IPS-20b (cell line): ENCODE measurements around the gene P2RX2.

Source experiments
- H3K27ac ChIP-seq: one replicate; pipeline ENCODE4 v1.5.1; 2013; ENCODE audit warnings: low read length
- H3K27me3 ChIP-seq: 2 replicates; pipeline ENCODE4 v1.6.1; 2013; ENCODE audit warnings: mild to moderate bottlenecking, low read length, inconsistent platforms; ENCODE audit not compliant: insufficient read depth
- H3K36me3 ChIP-seq: 2 replicates; pipeline ENCODE4 v1.6.1; 2013; ENCODE audit warnings: low read depth, mild to moderate bottlenecking, inconsistent platforms, low read length, moderate library complexity; ENCODE audit not compliant: insufficient read depth
- H3K4me1 ChIP-seq: 2 replicates; pipeline ENCODE4 v1.6.1; 2013; ENCODE audit warnings: mild to moderate bottlenecking, control low read depth, inconsistent platforms, low read length, moderate library complexity; ENCODE audit not compliant: insufficient read depth
- H3K4me3 ChIP-seq: 2 replicates; pipeline ENCODE4 v1.5.1; 2013; ENCODE audit warnings: mild to moderate bottlenecking, low read length, inconsistent platforms
- H3K9ac ChIP-seq: 2 replicates; pipeline ENCODE4 v1.6.1; 2013; ENCODE audit warnings: low read depth, mild to moderate bottlenecking, inconsistent platforms, low read length, moderate library complexity
- H3K9me3 ChIP-seq: 2 replicates; pipeline ENCODE4 v1.6.1; 2013; ENCODE audit warnings: mild to moderate bottlenecking, low read depth, low read length, inconsistent platforms; ENCODE audit not compliant: insufficient read depth

The P2RX2 gene

DNA sequence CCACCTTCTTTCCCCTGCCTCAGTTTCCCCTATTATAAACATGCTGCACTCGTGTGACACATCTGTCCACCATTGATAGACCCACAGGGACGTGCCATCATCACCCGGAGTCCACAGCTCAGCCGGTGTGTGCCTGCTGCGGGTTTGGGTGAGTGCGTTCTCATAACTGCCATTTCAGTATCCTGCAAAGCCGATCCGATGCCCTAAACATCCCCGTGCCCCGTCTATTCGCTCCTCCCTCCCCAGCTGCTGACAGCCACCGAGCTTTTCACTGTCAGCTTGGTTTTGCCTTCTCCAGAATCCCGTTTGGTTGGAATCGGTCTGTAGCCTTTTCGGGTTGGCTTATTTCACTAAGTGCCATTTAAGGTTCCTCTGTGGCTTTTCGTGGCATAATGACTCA lies 12.1 kb upstream of the P2RX2 start:
- H3K9ac ChIP-seq: no peak overlapping the region
- H3K4me3 ChIP-seq: no peak overlapping the region
- peaks cover 99% of the 10 kb centered on the region for H3K27me3 ChIP-seq
- H3K27ac ChIP-seq: no peak overlapping the region
- H3K36me3 ChIP-seq: no peaks in the 10 kb centered on the region
- H3K9me3 ChIP-seq: peaks cover 3% of the 10 kb centered on the region; the same call in 1 of the 2 replicates
- H3K4me1 ChIP-seq: no peaks in the 10 kb centered on the region

DNA sequence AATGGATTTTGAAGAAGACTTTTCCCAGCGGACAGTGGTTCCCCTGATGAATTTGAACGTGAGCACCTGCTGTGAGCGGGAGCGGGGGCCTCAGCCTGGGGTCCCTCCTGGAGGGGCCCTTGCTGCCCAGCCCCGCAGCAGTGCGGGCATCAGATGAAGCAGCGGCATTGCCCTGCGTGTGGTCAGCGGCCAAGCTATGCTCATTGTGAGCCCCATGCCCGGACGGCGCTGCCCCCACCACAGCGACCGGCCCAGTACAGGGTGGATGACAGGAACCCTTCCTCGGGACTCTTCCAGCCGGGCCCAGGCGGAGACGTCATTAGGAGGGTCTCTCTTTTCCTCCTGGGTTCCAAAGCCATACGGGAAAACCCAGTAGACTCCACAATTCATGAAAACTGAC lies 11.6 kb upstream of the P2RX2 start:
- Histone ChIP-seq H3K9ac (no peak overlapping the region), H3K36me3 (no peaks in the 10 kb centered on the region), H3K9me3 (peaks cover 7% of the 10 kb centered on the region; the same call in 1 of the 2 replicates), H3K4me3 (no peak overlapping the region), H3K27me3 (peaks cover 99% of the 10 kb centered on the region), H3K27ac (no peak overlapping the region), H3K4me1 (no peaks in the 10 kb centered on the region)

DNA sequence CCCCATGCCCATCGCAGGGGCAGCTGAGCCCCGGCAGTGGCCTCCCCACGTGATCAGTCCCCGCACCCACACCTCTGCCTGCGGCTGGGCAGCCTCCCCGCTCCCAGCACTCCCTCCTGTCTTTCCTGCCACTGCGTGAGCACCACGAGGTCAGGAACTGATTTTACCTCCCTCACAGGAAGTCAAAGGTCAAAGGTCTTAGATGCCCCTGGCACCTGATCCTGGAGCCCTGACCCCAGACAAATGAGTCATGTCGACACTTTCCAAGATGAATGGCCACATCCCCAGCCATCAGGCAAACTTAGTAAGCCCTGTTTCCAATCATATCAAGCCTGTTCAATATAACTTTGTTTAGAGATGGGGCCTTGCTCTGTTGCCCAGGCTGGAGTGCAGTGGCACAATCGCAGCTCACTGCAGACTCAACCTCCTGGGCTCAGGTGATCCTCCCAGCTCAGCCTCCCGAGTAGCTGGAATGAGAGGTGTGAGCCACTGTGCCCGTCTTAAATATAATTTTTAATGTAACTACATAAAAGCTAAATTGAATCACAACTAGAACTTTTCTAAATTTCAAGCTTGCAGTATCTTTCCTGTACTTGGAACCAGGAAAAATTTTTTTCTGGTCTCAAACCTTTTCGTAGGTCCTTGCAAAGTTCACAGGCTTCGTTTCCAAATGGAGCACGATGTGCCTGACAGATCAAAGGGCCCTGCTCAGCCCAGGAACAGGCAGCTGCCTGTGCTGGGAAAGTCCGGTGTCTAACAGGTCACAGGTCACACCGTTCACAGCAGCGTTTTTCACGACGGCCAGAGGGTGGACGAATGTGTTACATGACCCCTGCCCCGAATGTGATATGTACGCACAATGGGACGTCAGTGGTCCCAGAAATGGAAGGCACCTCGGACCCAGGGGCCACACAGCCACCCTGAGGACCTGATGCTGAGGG lies 10.1 kb upstream of the P2RX2 start:
- Histone ChIP-seq H3K27me3 (peaks cover 99% of the 10 kb centered on the region), H3K27ac (no peak overlapping the region)

DNA sequence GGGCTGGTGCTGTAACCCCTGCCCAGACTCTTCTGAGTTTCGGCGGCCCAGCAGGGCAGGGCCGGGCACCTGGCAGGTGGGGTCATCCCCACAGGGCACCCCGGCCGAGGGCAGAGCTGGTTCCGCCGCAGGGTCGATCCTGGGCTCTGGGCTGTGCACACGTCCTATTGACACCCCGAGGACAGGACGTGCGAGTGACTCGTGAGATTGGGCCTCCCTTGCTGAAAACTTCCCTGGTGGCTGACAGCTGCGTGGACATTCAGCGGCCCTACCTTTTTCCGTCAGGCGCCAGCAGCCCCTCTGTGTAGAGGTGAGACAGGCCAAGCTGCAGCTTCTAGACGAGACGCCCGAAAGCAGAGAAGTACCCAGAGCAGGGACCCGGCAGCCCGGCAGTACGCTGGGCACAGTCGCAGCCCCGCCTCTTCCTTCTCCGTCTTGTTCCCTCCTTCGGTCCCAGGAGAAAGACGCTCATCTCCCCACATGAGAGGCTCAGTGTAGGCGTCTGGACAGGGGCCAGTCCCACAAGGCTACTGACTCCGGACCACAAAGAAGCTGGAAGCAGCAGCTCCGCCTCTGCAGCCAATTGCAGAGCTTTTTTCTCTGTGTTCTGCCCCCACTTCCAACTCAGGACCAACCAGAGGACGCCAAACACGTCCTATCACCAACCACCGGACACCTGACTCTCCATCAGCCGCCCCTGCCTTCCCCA lies 8.4 kb upstream of the P2RX2 start, which contains the start of gene LRCOL1:
Gene LRCOL1, minus strand, starts transcription at position 532 of the 709 bp plus-strand sequence. CDS start 4,331 bp downstream, outside the sequence.
- H3K36me3 ChIP-seq: no peaks in the 10 kb centered on the region
- no peak within 1 kb of the TSS for H3K27ac ChIP-seq
- H3K4me3 ChIP-seq: no peak within 1 kb of the TSS
- no peak within 1 kb of the TSS for H3K9ac ChIP-seq
- no peaks in the 10 kb centered on the region for H3K4me1 ChIP-seq
- H3K27me3 ChIP-seq: peaks cover 99% of the 10 kb centered on the region
- peaks cover 10% of the 10 kb centered on the region; the same call in 1 of the 2 replicates for H3K9me3 ChIP-seq

More for the DNA sequence above, 10.1 kb upstream of the P2RX2 start:
- no peak overlapping the region for H3K4me3 ChIP-seq
- peaks cover 8% of the 10 kb centered on the region; the same call in 1 of the 2 replicates for H3K9me3 ChIP-seq
- no peaks in the 10 kb centered on the region for H3K4me1 ChIP-seq
- H3K9ac ChIP-seq: no peak overlapping the region
- no peaks in the 10 kb centered on the region for H3K36me3 ChIP-seq

DNA sequence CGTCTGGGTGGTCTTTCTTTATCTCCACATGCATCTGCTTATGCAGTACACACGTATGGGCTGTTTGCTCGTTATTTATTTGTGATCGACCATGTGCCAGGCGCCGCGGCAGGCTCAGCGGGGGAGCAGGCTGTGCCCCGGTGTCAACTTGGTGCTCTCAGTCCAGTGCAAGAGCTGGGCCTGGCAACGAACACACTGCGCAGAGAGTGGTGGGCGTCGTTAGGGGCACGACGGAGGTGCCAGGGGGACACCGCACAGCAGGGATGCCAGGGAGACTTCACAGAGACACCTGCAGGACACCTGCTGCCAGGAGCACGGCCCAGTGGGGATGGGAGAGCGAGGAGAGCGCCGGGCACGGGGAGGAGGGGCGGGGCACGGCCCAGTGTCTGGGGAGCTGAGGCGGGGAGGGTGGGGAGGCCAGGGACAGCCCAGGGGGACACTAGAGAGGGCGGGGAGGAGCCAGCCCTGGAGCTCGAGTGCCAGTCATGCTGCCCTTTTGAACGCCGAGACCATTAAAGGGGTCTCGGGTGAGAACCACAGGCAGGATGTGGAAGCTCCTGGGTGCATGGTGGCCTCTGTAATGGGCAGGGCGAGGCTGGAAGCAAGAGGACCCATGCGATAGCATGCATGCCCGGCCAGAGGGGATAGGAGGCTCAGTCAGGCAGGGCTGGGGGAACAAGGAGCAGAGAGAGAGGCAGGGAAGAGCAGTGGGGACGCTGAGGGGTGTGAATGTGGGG lies 7.5 kb upstream of the P2RX2 start:
- Histone ChIP-seq H3K4me1 (no peaks in the 10 kb centered on the region), H3K9ac (no peak overlapping the region), H3K36me3 (no peaks in the 10 kb centered on the region), H3K9me3 (peaks cover 16% of the 10 kb centered on the region), H3K27me3 (peaks cover 99% of the 10 kb centered on the region), H3K4me3 (no peak overlapping the region), H3K27ac (no peak overlapping the region)

- Histone ChIP-seq H3K9ac (no peak overlapping the region), H3K27me3 (peaks cover 99% of the 10 kb centered on the region), H3K36me3 (no peaks in the 10 kb centered on the region), H3K27ac (no peak overlapping the region), H3K9me3 (peaks cover 20% of the 10 kb centered on the region), H3K4me1 (no peaks in the 10 kb centered on the region), H3K4me3 (no peak overlapping the region)
Measured at GRCh38 chr12:132611620-132612019, 7.0 kb upstream of the P2RX2 start.

DNA sequence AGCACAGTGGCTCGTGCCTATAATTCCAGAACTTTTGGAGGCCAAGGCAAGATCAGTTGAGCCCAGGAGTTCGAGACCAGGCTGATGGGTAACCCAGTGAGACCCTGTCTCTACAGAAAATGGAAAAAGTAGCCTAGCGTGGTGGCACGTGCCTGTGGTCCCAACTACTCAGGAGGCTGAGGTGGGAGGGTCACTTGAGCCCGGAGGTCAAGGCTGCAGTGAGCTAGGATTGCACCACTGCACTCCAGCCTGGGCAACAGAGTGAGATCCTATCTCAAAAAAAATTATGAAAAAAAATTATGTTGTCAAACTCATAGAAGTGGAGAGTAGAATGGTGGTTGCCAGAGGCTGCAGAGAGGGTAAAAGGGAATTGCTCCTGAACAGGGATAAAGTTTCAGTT lies 4.5 kb upstream of the P2RX2 start:
- no peaks in the 10 kb centered on the region for H3K4me1 ChIP-seq
- no peak overlapping the region for H3K9ac ChIP-seq
- H3K4me3 ChIP-seq: no peak overlapping the region
- H3K27ac ChIP-seq: no peak overlapping the region
- H3K36me3 ChIP-seq: no peaks in the 10 kb centered on the region
- H3K9me3 ChIP-seq: peaks cover 28% of the 10 kb centered on the region
- peaks cover 93% of the 10 kb centered on the region for H3K27me3 ChIP-seq

- peaks cover 28% of the 10 kb centered on the region for H3K9me3 ChIP-seq
- H3K36me3 ChIP-seq: no peaks in the 10 kb centered on the region
- no peaks in the 10 kb centered on the region for H3K4me1 ChIP-seq
- no peak overlapping the region for H3K27ac ChIP-seq
- H3K27me3 ChIP-seq: peaks cover 92% of the 10 kb centered on the region
- no peak overlapping the region for H3K4me3 ChIP-seq
- no peak overlapping the region for H3K9ac ChIP-seq
Measured at GRCh38 chr12:132614861-132615578, 3.6 kb upstream of the P2RX2 start.

GRCh38 chr12:132615579-132616038 lies 3.0 kb upstream of the P2RX2 start:
- Histone ChIP-seq H3K4me1 (no peaks in the 10 kb centered on the region), H3K27ac (no peak overlapping the region), H3K36me3 (no peaks in the 10 kb centered on the region), H3K9ac (no peak overlapping the region), H3K9me3 (peaks cover 28% of the 10 kb centered on the region), H3K27me3 (peaks cover 92% of the 10 kb centered on the region), H3K4me3 (no peak overlapping the region)

- peaks cover 19% of the 10 kb centered on the region for H3K9me3 ChIP-seq
- H3K9ac ChIP-seq: no peak overlapping the region
- H3K36me3 ChIP-seq: no peaks in the 10 kb centered on the region
- H3K27me3 ChIP-seq: peaks cover 85% of the 10 kb centered on the region
- H3K27ac ChIP-seq: no peak overlapping the region
- H3K4me1 ChIP-seq: no peaks in the 10 kb centered on the region
- no peak overlapping the region for H3K4me3 ChIP-seq
Measured at GRCh38 chr12:132617135-132617701, 1.4 kb upstream of the P2RX2 start.
